C4-2B (cell line): Measurements from ENCODE around the gene IL1R1.

Experiments used
- ZFX ChIP-seq: fragments of 450-650 bp; IDR thresholded peaks from 2 replicates; pipeline ENCODE4 v1.6.1; 2017
- TF ChIP-seq, protein P1 (sequence below): fragments of 450-650 bp; conservative IDR thresholded peaks from 2 replicates; pipeline ENCODE4 v1.5.1; 2017; ENCODE audit warnings: mild to moderate bottlenecking

DNA sequence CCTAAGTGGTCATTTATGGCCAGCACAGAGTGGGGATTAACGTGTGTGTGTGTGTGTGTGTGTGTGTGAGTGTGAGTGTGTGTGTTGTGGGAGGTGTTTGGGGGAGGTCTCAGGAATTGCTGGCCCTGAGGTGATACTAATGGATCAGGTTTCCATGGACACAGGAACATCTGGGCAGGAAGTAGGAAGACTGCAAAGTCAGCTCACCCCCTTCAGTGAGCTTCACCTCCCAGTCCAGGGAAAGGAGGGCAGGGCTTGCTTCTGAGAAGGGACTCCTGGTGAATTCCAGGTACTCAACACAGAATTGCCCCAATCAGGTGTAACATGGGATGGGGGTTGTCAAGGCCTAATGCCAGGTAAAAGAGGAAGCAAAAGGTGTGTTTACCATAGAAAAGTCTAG lies 30.3 kb upstream of the IL1R1 start:
- TF ChIP-seq, protein P1, sequence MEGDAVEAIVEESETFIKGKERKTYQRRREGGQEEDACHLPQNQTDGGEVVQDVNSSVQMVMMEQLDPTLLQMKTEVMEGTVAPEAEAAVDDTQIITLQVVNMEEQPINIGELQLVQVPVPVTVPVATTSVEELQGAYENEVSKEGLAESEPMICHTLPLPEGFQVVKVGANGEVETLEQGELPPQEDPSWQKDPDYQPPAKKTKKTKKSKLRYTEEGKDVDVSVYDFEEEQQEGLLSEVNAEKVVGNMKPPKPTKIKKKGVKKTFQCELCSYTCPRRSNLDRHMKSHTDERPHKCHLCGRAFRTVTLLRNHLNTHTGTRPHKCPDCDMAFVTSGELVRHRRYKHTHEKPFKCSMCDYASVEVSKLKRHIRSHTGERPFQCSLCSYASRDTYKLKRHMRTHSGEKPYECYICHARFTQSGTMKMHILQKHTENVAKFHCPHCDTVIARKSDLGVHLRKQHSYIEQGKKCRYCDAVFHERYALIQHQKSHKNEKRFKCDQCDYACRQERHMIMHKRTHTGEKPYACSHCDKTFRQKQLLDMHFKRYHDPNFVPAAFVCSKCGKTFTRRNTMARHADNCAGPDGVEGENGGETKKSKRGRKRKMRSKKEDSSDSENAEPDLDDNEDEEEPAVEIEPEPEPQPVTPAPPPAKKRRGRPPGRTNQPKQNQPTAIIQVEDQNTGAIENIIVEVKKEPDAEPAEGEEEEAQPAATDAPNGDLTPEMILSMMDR, result no peak
- TF ChIP-seq ZFX, result no peak
